ENCODE results near the gene AFF3.
"Not testable (repeated sequence)": the region's sequence is repeated elsewhere in the genome, so short reads cannot be mapped to it uniquely, and the experiment has no call there.

Gene AFF3

DNA sequence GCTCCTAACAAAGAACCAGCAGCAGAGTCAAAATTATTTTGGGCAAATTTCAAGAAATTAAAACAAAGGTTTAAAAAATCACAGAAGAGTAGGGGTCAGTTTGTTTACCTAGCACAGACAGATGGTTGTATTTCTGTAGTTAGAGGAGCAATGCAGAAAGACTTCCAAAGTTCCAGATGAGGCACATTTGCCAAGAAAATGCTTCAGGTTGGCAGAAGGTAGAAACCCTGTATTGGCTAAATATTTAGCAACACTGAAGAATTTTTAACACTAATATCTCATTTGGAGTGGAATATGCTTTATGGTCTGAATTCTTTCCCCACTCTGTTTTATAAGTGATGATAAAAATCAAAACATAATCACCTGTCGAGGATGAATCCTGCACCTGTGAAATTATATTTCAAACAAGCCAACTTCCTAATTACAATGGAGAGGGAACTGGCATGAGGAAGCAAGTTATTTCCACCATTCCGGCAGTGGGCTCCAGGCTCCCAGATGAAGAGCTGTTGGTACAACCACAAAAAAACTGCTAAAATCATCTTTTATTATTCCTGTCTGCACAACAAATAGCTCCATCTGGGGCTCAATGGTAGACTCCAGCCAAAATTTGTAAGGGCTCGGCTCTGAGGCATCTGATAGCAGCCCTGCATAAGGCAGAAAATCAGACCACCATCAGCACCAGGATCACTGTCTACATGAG, 366.0 kb downstream of the AFF3 start:
- no peak for DNase-seq

DNA sequence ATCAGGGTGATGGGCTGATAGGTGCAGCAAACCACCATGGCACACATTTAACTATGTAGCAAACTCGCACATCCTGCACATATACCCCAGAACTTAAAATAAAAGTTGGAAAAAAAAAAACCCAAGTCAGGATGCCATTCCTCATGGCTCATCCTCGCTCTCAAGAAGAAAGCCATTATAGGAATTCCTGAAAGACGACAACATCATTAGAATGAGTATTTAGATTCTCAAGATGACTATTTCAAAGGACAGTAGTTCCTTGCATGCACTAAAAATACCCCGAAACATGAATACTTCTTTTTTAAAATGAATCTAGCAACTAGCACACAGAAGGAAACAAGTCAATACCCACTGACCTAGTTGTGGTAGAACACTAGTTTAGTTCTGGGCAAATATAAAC, 366.8 kb downstream of the AFF3 start:
- DNase-seq, result no peak

GRCh38 chr2:99773642-99774041, 368.7 kb downstream of the AFF3 start:
- not testable (repeated sequence) for DNase-seq

DNA sequence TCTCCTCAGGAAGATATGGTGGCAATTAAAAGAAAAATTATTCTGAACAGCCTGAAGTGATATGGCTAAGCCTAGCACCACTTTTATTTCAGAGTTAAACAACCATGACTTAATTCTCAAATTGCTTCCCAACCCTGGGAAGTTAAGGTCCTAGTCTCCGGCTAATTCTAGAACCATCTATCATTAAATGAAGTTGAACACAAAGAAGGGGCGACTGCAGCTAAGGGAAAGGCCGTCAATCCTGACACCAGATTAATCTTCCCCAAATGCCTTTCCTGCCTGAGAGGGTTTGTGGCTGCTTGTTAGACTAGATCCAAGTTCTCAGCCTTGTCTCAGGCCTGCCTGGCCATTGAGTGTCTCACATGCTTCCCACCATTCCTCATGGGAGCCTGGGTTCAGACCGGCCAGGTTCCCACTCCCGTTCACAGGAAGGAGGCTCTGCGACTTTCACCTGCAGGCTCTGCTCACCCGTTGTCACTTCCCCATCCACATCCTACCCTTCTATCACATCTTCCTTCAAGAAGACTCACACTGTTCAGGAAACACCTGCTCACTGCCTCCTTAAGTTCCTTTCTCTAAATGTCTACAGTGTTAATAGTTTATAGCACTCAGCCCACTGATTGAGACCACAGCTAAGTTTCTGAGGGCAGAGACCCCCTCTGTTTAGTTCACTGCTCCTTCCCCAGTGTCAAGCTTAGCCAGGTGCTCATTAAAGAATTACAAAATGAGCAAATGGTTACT, 369.6 kb downstream of the AFF3 start:
- no peak for DNase-seq

DNA sequence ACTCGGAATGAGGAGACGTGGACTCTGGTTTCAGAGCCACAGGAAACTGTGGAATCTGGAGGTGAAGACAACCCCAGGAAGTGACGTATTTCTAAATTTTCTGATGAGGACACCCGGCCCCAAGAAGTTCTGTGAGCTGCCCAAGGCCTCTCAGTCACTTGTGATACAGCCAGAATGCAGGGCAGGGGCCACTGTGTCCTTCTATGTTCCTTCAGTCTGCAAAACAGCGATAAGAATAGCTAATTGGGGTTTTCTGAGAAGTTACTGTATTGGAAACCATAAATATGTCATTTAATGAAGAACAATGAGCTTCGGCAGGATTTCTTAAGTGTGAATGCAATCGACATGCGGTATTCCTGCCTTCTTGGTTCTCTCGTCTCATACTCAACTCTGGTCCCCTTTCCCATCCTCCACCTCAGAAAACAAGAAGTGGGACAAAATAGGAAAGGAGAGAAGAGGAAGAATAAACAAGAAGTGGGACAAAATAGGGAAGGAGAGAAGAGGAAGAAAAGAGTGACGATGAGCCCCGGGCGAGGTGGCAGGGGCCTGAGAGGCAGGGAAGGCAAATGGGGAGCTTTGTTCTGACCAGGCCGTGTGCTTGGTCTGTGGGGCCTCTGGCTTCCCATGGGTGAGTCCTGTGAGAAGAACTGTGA, 370.6 kb downstream of the AFF3 start:
- DNase-seq, result no peak

DNA sequence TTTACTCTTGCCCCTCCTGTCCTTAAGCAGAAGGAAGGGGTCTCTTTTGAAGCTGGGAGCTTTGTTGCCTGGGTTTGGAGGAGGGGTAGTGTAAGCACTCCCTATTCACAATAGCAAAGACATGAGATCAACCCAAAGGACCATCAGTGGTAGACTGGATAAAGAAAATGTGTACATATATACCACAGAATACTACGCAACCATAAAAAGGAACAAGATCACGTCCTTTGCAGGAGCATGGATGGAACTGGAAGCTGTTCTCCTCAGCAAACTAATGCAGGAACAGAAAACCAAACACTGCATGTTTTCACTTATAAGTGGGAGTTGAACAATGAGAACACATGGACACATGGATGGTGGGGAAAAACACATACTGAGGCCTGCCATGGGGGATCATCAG, 371.5 kb downstream of the AFF3 start:
- DNase-seq, result no peak

DNA sequence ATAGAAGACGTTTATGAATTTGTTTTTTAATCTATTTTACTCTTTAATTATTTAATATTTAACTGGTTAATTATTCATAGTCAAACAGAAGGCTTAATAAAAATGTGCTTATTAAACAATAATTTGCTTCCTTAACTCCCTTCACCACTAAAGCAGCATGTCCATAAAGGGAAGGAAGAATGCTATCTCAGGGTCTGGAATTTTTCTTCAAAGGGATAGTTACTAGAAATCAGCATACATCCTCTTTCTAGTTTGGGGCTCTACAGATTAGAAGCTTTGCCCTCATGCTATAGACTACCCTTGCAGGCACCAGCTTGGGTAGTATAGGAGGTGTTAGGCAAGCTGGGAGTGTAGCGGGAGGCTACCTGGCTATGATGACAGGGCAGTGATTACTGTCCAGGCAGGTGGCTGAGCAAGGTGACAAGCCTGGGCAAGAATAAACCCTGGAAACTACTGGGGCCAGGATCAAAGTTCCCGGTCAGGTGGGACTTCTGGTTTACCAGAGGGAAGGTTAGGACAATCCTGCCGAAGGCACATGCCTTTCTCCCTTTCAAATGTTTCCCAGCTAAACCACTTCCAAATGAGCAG, 376.6 kb downstream of the AFF3 start:
- DNase-seq, result no peak

- no peak for DNase-seq
These were observed 378.6 kb downstream of the AFF3 start for GRCh38 chr2:99763764-99764163.

DNA sequence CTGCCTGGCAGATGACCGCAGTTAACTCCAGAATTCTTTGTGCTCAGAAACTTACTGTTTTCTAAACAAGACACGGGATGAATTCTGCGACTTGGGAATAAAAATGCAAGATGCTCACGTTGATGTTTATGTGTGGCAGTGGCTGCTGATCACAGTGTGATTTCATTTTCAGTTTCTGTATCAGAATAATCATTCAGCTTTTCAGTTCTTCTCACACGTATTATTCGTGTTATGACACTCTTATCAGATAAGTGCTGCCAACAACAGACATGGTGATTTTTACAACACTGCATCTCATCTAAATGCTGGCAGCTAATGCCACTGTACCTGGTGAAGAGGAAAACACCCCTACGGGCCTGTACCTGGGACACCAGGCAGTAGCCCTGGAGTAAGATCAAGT, 379.7 kb downstream of the AFF3 start:
- DNase-seq, result no peak

- DNase-seq, result no peak
These were observed 384.7 kb downstream of the AFF3 start for GRCh38 chr2:99757611-99758114.

DNA sequence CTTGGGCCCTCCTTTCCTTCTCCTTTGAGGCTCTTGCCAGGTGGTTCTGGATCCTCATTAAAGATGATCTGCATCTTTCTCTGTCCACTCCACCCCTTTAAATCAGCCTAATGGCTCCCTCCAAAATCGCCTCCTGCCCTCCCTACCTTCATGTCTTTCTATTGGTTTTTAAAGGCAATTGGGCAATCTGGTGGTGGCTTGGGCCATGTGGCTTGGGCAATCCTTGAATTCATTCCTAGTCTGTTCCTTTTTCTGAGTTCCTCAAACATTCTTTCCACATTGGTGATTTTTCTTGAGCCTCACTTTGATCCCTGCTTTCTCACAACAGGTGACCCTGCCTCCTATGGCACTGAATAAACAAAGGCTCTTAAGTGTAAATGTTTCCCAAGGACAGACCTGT, 386.3 kb downstream of the AFF3 start:
- no peak for DNase-seq

DNA sequence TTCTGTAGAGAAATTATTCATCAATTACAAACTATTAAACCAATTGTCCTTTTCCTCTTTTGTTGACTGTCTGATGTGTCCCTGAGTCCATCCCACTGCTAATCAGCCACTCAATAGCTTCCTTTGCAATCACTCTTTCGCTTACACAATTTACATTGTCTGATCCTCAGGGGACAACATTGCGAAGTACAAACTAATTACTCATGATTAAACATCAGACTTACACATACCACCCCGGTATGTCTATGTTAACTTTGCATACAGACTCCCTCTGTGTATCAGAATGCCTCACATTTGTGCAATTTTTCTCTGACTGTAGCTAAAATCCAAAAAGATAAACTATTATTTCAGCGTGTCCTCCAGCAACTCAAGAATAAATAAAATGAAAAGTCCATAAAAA, 388.2 kb downstream of the AFF3 start:
- DNase-seq, result no peak

DNA sequence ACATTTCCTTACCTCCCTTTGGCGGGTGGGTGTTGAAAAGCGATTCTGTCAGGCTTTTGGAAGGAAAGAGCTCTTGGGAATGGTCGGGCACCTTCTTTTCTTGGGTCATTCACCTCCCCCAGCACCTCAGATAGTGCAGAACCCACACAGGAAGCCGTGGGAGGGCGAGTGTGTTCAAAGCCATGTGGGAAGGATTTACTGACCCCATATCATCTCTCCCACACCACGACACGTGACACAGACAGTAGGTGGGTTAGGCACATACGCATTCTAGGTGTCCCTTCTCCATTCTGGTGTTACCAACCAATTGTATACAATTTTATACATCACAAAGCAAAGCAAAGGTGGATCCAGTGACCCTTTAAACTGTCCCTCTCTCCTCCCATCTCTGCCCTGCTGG, 388.9 kb downstream of the AFF3 start:
- no peak for DNase-seq

GRCh38 chr2:99748344-99748743, 394.0 kb downstream of the AFF3 start:
- DNase-seq, result no peak

- DNase-seq, result no peak
These were observed 394.5 kb downstream of the AFF3 start for GRCh38 chr2:99747842-99748241.

DNA sequence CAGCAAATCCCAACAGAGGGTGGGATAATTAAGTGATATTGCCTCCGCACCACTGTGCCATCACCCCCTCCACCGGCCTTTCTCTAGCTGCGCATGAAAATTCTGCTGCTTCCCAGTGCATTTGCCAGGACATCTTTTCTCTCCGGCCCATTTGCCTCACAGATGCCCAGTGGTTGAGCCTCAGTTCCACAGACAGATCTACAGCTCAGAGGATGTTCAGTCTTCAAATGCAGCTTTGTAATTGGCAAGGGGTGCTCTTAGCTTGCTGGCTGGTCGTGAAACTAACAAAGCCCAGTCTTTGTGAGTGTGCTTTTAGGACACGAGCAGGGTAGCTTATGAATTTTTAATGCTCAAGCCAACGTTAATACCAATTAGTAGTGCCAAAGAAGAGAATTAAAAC, 399.2 kb downstream of the AFF3 start:
- DNase-seq, result no peak

- no peak for DNase-seq
These were observed 404.9 kb downstream of the AFF3 start for GRCh38 chr2:99737537-99737936.

DNA sequence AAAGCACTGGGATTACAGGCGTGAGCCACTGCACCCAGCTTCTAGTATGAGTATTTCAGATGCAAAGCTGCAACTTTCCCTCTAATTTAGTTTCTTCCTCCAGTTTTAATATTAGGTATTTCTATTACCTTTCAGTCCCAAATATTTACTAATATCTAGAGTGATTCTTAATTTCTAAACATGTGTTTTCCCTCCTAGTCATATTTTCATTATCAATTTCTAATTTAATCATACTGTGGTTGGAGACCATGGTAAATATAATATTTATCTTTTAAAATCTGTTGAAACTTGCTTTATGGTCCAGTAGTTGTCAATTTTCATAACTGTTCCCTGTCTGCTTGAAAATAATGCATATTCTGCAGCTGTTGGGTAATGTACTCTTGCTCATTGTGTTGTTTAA, 406.6 kb downstream of the AFF3 start:
- DNase-seq, result no peak

DNA sequence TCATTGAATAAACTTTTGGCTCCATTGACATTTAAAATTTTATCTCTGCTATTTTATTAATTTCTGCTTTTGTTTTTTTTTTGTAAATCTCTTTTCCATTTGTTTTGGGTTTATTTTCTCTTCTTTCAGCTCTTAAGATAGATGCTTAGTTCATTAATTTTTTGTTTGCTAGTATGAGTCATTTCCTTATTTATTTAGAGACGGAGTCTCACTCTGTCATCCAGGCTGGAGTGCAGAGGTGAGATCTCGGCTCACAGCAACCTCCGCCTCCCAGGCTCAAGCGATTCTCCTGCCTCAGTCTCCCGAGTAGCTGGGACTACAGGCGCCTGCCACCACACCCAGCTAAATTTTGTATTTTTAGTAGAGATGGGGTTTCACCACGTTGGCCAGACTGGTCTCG, 407.1 kb downstream of the AFF3 start:
- not testable (repeated sequence) for DNase-seq

DNA sequence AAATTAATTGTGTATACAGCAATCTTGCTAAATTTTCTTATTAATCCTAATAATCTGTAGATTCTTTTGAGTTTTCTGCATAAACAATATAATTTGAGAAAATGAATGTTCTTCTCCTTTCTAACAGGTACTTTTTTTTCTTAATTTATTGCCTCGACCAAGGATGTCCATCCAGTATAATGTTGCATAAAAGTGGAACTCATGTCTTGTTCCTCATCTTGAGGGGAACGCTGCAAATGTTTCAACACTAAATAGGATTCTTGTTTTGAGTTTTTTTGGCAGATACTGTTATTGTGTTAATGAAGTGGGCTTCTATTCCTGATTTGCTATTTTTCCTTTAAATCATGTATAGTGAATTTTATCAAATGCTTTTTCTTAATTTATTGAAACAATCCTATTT, 408.2 kb downstream of the AFF3 start:
- no peak for DNase-seq

DNA sequence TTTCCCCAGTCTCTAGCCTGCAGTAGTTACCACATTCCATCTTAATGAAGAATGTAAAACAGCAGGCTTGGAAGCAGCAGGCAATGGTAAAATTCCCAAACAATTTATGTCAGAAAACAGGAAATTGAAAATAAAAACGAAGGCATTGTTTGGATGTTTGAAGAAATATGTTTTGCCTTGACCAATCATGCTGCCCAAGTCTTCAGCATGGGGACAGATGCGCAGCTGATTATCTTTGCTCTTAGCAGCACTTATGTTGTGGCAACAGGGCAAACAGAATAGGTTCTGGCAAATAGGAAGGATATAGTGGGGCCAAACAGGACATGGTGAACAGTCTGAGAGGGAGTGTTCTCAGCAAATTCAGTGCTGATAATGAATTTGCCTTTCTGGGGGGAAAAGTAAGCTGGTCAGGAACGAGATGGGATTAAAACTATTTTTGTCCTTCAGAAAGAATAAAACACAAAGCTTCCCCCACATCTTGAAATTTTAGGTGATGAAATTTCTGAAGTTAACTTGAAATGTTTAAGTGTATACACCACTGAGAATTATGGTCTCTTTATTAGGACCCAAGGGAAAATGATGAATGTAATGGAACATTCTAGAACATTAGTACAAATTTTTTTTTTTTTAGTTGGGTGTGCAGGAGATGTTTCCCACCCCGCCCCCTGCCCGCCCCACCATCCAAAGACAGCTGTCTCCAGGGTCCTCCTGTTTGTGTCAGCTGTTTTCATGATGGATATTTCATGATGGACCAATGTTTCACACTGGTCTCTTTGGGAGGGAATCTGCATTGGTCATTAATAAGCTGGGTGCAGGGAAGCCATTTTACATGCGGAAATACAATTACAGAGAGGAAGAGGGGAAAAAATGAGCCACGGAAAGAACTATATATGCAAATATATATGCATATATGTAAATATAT, 413.0 kb downstream of the AFF3 start:
- no peak for DNase-seq

DNA sequence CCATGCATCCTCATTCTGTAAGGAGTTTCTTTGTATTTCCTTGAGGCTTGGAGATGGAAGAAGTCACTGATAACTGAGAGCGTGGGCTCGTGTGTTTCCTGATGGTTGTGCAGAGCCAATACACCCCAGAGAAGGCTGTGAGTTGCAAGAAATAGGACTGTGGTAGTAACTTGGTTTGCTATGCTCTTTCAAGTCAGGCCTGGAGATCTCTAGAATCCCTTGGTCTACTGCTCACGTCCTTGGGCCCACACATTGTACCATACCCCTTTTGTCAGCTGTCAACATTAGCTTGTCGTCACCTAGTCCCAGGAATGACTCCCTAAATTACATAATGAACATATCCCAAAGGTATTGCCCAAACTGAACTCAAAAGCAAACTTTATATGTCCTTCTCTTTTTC, 414.2 kb downstream of the AFF3 start:
- no peak for DNase-seq

GRCh38 chr2:99727199-99727598, 415.2 kb downstream of the AFF3 start:
- no peak for DNase-seq

Measured in SHP77 treated with DMSO at 0.1 percent for 48 hours (cell line).